ENCODE measurements around the gene AMY1A. TPM values are rescaled to one million over a fixed set of nuclear protein-coding genes. Genes with fewer than 3 reads are reported as not detected.
"Not testable (repeated sequence)": the region's sequence is repeated elsewhere in the genome, so short reads cannot be mapped to it uniquely, and the experiment has no call there.

The AMY1A gene
- not detected for polyA plus RNA-seq (2013, experiment 1 of 2)
- not detected for polyA plus RNA-seq (2013, experiment 2 of 2)

- H3K14ac ChIP-seq (ENCODE audit: low read length); H2BK12ac ChIP-seq (ENCODE audit: low read length); H3K4ac ChIP-seq (ENCODE audit: low read length); H3K23ac ChIP-seq (ENCODE audit: low read depth, low read length, poor library complexity); DNase-seq (ENCODE audit: low spot score); H3K9ac ChIP-seq (ENCODE audit: low read depth, low read length, poor library complexity); H3K79me1 ChIP-seq (ENCODE audit: low read depth, low read length); H4K91ac ChIP-seq (ENCODE audit: low read depth, low read length, poor library complexity); H3K18ac ChIP-seq (ENCODE audit: low read length); H3K4me3 ChIP-seq (ENCODE audit: low read length in 2 of 2); H2AFZ ChIP-seq (ENCODE audit: low read length); H2AK5ac ChIP-seq (ENCODE audit: low read depth, low read length); H3K36me3 ChIP-seq (replicated peaks in 1 of 2; ENCODE audit: control insufficient read depth in 2 of 2, insufficient read depth in 2 of 2, low read length in 2 of 2); H4K8ac ChIP-seq (ENCODE audit: low read depth, low read length); H2BK5ac ChIP-seq (ENCODE audit: low read length); H3K4me1 ChIP-seq (ENCODE audit: control insufficient read depth in 2 of 2, insufficient read depth in 1 of 2, low read depth in 1 of 2, low read length in 2 of 2); H3K4me2 ChIP-seq (ENCODE audit: insufficient read depth, low read length, poor library complexity, severe bottlenecking); H3K9me3 ChIP-seq (replicated peaks in 1 of 2; ENCODE audit: control insufficient read depth in 2 of 2, insufficient read depth in 1 of 2, low read depth in 1 of 2, low read length in 2 of 2); H3K27ac ChIP-seq (replicated peaks; ENCODE audit: low read length); H2BK120ac ChIP-seq (ENCODE audit: low read depth, low read length); H2BK15ac ChIP-seq (ENCODE audit: low read length); H3K27me3 ChIP-seq (ENCODE audit: control insufficient read depth in 3 of 3, insufficient read depth in 3 of 3, low read depth in 1 of 3, low read length in 3 of 3): not testable (repeated sequence)
- WGBS, 2 donors (ENCODE audit: extremely low coverage in 2 of 2, insufficient read length in 2 of 2, insufficient replicate concordance in 1 of 2) = no CpG with 5 or more reads among the region's 5 CpGs
Observed at GRCh38 chr1:103655460-103655859, at the start of gene AMY1A. Gene AMY1A, plus strand, starts transcription at chr1:103655760. Its CDS starts 571 bp downstream, at chr1:103656331.

GRCh38 chr1:103616362-103616761, 39.2 kb upstream of the AMY1A start:
- Histone ChIP-seq H3K23ac (ENCODE audit: low read depth, low read length, poor library complexity) (no peak overlapping the region), H3K9me3 (replicated peaks in 1 of 2; ENCODE audit: control insufficient read depth in 2 of 2, insufficient read depth in 1 of 2, low read depth in 1 of 2, low read length in 2 of 2) (no peaks in the 10 kb centered on the region), H3K14ac (ENCODE audit: low read length) (no peak overlapping the region), H3K79me1 (ENCODE audit: low read depth, low read length) (no peaks in the 10 kb centered on the region), H3K4ac (ENCODE audit: low read length) (no peak overlapping the region), H3K27me3 (ENCODE audit: control insufficient read depth in 3 of 3, insufficient read depth in 3 of 3, low read depth in 1 of 3, low read length in 3 of 3) (no peaks in the 10 kb centered on the region), H3K18ac (ENCODE audit: low read length) (no peak overlapping the region), H3K4me1 (ENCODE audit: control insufficient read depth in 2 of 2, insufficient read depth in 1 of 2, low read depth in 1 of 2, low read length in 2 of 2) (no peaks in the 10 kb centered on the region), H2BK15ac (ENCODE audit: low read length) (no peak overlapping the region), H3K36me3 (replicated peaks in 1 of 2; ENCODE audit: control insufficient read depth in 2 of 2, insufficient read depth in 2 of 2, low read length in 2 of 2) (no peaks in the 10 kb centered on the region), H2BK12ac (ENCODE audit: low read length) (no peak overlapping the region), H2BK5ac (ENCODE audit: low read length) (no peak overlapping the region), H4K8ac (ENCODE audit: low read depth, low read length) (no peak overlapping the region), H2AK5ac (ENCODE audit: low read depth, low read length) (no peak overlapping the region), H2BK120ac (ENCODE audit: low read depth, low read length) (no peak overlapping the region), H3K27ac (replicated peaks; ENCODE audit: low read length) (no peak overlapping the region), H3K4me2 (ENCODE audit: insufficient read depth, low read length, poor library complexity, severe bottlenecking) (no peak overlapping the region), H3K4me3 (ENCODE audit: low read length in 2 of 2) (no peak overlapping the region), H4K91ac (ENCODE audit: low read depth, low read length, poor library complexity) (no peak overlapping the region), H3K9ac (ENCODE audit: low read depth, low read length, poor library complexity) (no peak overlapping the region), H2AFZ (ENCODE audit: low read length) (peak overlapping the region; percentile 71)
- DNase-seq (ENCODE audit: low spot score) = no peak
- WGBS, 2 donors (ENCODE audit: extremely low coverage in 2 of 2, insufficient read length in 2 of 2, insufficient replicate concordance in 1 of 2) = no CpG with 5 or more reads among the region's 2 CpGs

GRCh38 chr1:103616994-103617477, 38.5 kb upstream of the AMY1A start, which contains the start of gene AMY2A:
Gene AMY2A, plus strand, starts transcription at chr1:103617427. Its CDS starts 14 bp downstream, at chr1:103617441.
- H3K9me3 ChIP-seq (replicated peaks in 1 of 2; ENCODE audit: control insufficient read depth in 2 of 2, insufficient read depth in 1 of 2, low read depth in 1 of 2, low read length in 2 of 2); H2AK5ac ChIP-seq (ENCODE audit: low read depth, low read length); H3K27ac ChIP-seq (replicated peaks; ENCODE audit: low read length); H3K4ac ChIP-seq (ENCODE audit: low read length); H3K14ac ChIP-seq (ENCODE audit: low read length); H3K4me3 ChIP-seq (ENCODE audit: low read length in 2 of 2); H3K18ac ChIP-seq (ENCODE audit: low read length); H2BK5ac ChIP-seq (ENCODE audit: low read length); H3K27me3 ChIP-seq (ENCODE audit: control insufficient read depth in 3 of 3, insufficient read depth in 3 of 3, low read depth in 1 of 3, low read length in 3 of 3); H4K8ac ChIP-seq (ENCODE audit: low read depth, low read length); H3K4me2 ChIP-seq (ENCODE audit: insufficient read depth, low read length, poor library complexity, severe bottlenecking); H3K23ac ChIP-seq (ENCODE audit: low read depth, low read length, poor library complexity); H3K9ac ChIP-seq (ENCODE audit: low read depth, low read length, poor library complexity); H3K79me1 ChIP-seq (ENCODE audit: low read depth, low read length); H3K4me1 ChIP-seq (ENCODE audit: control insufficient read depth in 2 of 2, insufficient read depth in 1 of 2, low read depth in 1 of 2, low read length in 2 of 2); DNase-seq (ENCODE audit: low spot score); H2BK15ac ChIP-seq (ENCODE audit: low read length); H3K36me3 ChIP-seq (replicated peaks in 1 of 2; ENCODE audit: control insufficient read depth in 2 of 2, insufficient read depth in 2 of 2, low read length in 2 of 2); H4K91ac ChIP-seq (ENCODE audit: low read depth, low read length, poor library complexity); H2BK12ac ChIP-seq (ENCODE audit: low read length); H2BK120ac ChIP-seq (ENCODE audit: low read depth, low read length): not testable (repeated sequence)
- H2AFZ ChIP-seq (ENCODE audit: low read length) = peak within 1 kb of the TSS; percentile 71
- no CpG with 5 or more reads among the region's 3 CpGs for WGBS, 2 donors (ENCODE audit: extremely low coverage in 2 of 2, insufficient read length in 2 of 2, insufficient replicate concordance in 1 of 2)

GRCh38 chr1:103627436-103627835, 28.1 kb upstream of the AMY1A start:
- H4K91ac ChIP-seq (ENCODE audit: low read depth, low read length, poor library complexity); H3K36me3 ChIP-seq (replicated peaks in 1 of 2; ENCODE audit: control insufficient read depth in 2 of 2, insufficient read depth in 2 of 2, low read length in 2 of 2); H3K4me1 ChIP-seq (ENCODE audit: control insufficient read depth in 2 of 2, insufficient read depth in 1 of 2, low read depth in 1 of 2, low read length in 2 of 2); H3K4me3 ChIP-seq (ENCODE audit: low read length in 2 of 2); H2BK15ac ChIP-seq (ENCODE audit: low read length); H3K4me2 ChIP-seq (ENCODE audit: insufficient read depth, low read length, poor library complexity, severe bottlenecking); H2AFZ ChIP-seq (ENCODE audit: low read length); H3K18ac ChIP-seq (ENCODE audit: low read length); H2AK5ac ChIP-seq (ENCODE audit: low read depth, low read length); H2BK12ac ChIP-seq (ENCODE audit: low read length); H2BK120ac ChIP-seq (ENCODE audit: low read depth, low read length); DNase-seq (ENCODE audit: low spot score); H3K4ac ChIP-seq (ENCODE audit: low read length); H3K9me3 ChIP-seq (replicated peaks in 1 of 2; ENCODE audit: control insufficient read depth in 2 of 2, insufficient read depth in 1 of 2, low read depth in 1 of 2, low read length in 2 of 2); H3K27me3 ChIP-seq (ENCODE audit: control insufficient read depth in 3 of 3, insufficient read depth in 3 of 3, low read depth in 1 of 3, low read length in 3 of 3); H3K9ac ChIP-seq (ENCODE audit: low read depth, low read length, poor library complexity); H3K23ac ChIP-seq (ENCODE audit: low read depth, low read length, poor library complexity); H2BK5ac ChIP-seq (ENCODE audit: low read length); H4K8ac ChIP-seq (ENCODE audit: low read depth, low read length); H3K79me1 ChIP-seq (ENCODE audit: low read depth, low read length); H3K27ac ChIP-seq (replicated peaks; ENCODE audit: low read length); H3K14ac ChIP-seq (ENCODE audit: low read length): not testable (repeated sequence)
- WGBS, 2 donors (ENCODE audit: extremely low coverage in 2 of 2, insufficient read length in 2 of 2, insufficient replicate concordance in 1 of 2) = no CpG with 5 or more reads among the region's 4 CpGs
